Neural cell (in vitro differentiated cells): ENCODE results near the gene FAM89A. TPM values are rescaled to one million over a fixed set of nuclear protein-coding genes. Genes with fewer than 3 reads are reported as not detected.

Experiments used
- H2AFZ ChIP-seq: fragments of 200-600, 300-800 bp; sonication (generic), shearing (Covaris generic); 2 replicates; pipeline ENCODE4 v1.6.0; 2014; ENCODE audit warnings: low read depth, mild to moderate bottlenecking, antibody characterized with exemption, low read length, moderate library complexity
- H3F3A ChIP-seq: fragments of 200-600 bp; shearing (Covaris generic); 2 replicates; pipeline ENCODE4 v1.6.1; 2016; ENCODE audit warnings: mild to moderate bottlenecking, moderate library complexity, mixed read lengths, antibody characterized with exemption, low read length; ENCODE audit not compliant: insufficient read depth, poor library complexity, severe bottlenecking
- H3K27ac ChIP-seq: fragments of 200-600, 300-800 bp; sonication (generic), shearing (Covaris generic); 2 replicates; pipeline ENCODE4 v1.5.1; 2014; ENCODE audit warnings: mild to moderate bottlenecking, low read length, moderate library complexity
- H3K27me3 ChIP-seq: fragments of 300-800, 200-600 bp; sonication (generic), shearing (Covaris generic); 2 replicates; pipeline ENCODE4 v1.6.0; 2014; ENCODE audit warnings: mild to moderate bottlenecking, low read depth, low read length, moderate library complexity; ENCODE audit not compliant: insufficient read depth
- H3K36me3 ChIP-seq: fragments of 300-800, 200-600 bp; sonication (generic), shearing (Covaris generic); 2 replicates; pipeline ENCODE4 v1.5.1; 2014; ENCODE audit warnings: mild to moderate bottlenecking, antibody characterized with exemption, low read length, moderate library complexity; ENCODE audit not compliant: insufficient read depth
- H3K4me2 ChIP-seq: fragments of 300-800, 200-600 bp; sonication (generic), shearing (Covaris generic); 2 replicates; pipeline ENCODE4 v1.6.0; 2014; ENCODE audit warnings: mild to moderate bottlenecking, low read length
- H3K4me3 ChIP-seq: fragments of 300-800, 200-600 bp; sonication (generic), shearing (Covaris generic); 2 replicates; pipeline ENCODE4 v1.5.1; 2014; ENCODE audit warnings: mild to moderate bottlenecking, low read length, moderate library complexity
- H3K79me2 ChIP-seq: fragments of 200-600 bp; shearing (Covaris generic); replicated peaks from 2 replicates; pipeline ENCODE4 v1.6.0; 2014; ENCODE audit warnings: mild to moderate bottlenecking, low read length, moderate library complexity; ENCODE audit not compliant: insufficient read depth
- H3K9ac ChIP-seq: fragments of 300-800, 200-600 bp; sonication (generic), shearing (Covaris generic); 2 replicates; pipeline ENCODE4 v1.6.1; 2016; ENCODE audit warnings: mild to moderate bottlenecking, low read length, mixed read lengths
- H3K9me2 ChIP-seq: fragments of 200-600 bp; shearing (Covaris generic); 2 replicates; pipeline ENCODE4 v1.6.1; 2016; ENCODE audit warnings: mild to moderate bottlenecking, low read length, mixed read lengths; ENCODE audit not compliant: insufficient read depth
- H3K9me3 ChIP-seq: fragments of 200-600, 300-800 bp; sonication (generic), shearing (Covaris generic); 2 replicates; pipeline ENCODE4 v1.6.1; 2016; ENCODE audit warnings: mild to moderate bottlenecking, mixed run types, low read length, moderate library complexity, mixed read lengths
- H4K20me1 ChIP-seq: fragments of 200-600 bp; shearing (Covaris generic); 2 replicates; pipeline ENCODE4 v1.6.1; 2016; ENCODE audit warnings: mild to moderate bottlenecking, mixed run types; ENCODE audit not compliant: insufficient read depth
- CTCF ChIP-seq: fragments of 450-650 bp; IDR thresholded peaks from 2 replicates; pipeline ENCODE4 v1.5.1; 2014; ENCODE audit warnings: antibody characterized with exemption, mild to moderate bottlenecking, moderate library complexity; ENCODE audit not compliant: poor library complexity, severe bottlenecking
- EP300 ChIP-seq: fragments of 450-650 bp; conservative IDR thresholded peaks from 2 replicates; pipeline ENCODE4 v1.6.1; 2014; ENCODE audit warnings: antibody characterized with exemption, mild to moderate bottlenecking, moderate library complexity; ENCODE audit not compliant: poor library complexity, severe bottlenecking
- EZH2 ChIP-seq: fragments of 200-600, 300-800 bp; shearing (Covaris generic), sonication (generic); IDR thresholded peaks from 2 replicates; pipeline ENCODE4 v1.6.1; 2014; ENCODE audit warnings: antibody characterized with exemption, low read length, borderline replicate concordance, mild to moderate bottlenecking; ENCODE audit not compliant: insufficient read depth, poor library complexity, severe bottlenecking
- MXI1 ChIP-seq: fragments of 450-650 bp; conservative IDR thresholded peaks from 2 replicates; pipeline ENCODE4 v1.6.1; 2014; ENCODE audit warnings: antibody characterized with exemption, mild to moderate bottlenecking; ENCODE audit not compliant: poor library complexity, severe bottlenecking
- POLR2AphosphoS5 ChIP-seq: IDR thresholded peaks from 2 replicates; pipeline ENCODE4 v1.6.1; 2012
- RAD21 ChIP-seq: fragments of 450-650 bp; conservative IDR thresholded peaks from 2 replicates; pipeline ENCODE4 v1.6.1; 2014; ENCODE audit warnings: antibody characterized with exemption, mild to moderate bottlenecking, moderate library complexity
- REST ChIP-seq: IDR thresholded peaks from 2 replicates; pipeline ENCODE4 v1.6.1; 2012; ENCODE audit warnings: borderline replicate concordance
- SMC3 ChIP-seq: fragments of 450-650 bp; conservative IDR thresholded peaks from 2 replicates; pipeline ENCODE4 v1.6.1; 2014; ENCODE audit warnings: antibody characterized with exemption, mild to moderate bottlenecking, moderate library complexity; ENCODE audit not compliant: poor library complexity
- TAF1 ChIP-seq: IDR thresholded peaks from 2 replicates; pipeline ENCODE4 v1.6.1; 2012; ENCODE audit warnings: low read depth
- polyA plus RNA-seq: library from polyadenylated mRNA; depleted of rRNA; stranded (reverse); fragments of >200 nt; gene quantifications from 2 replicates; pipeline ENCODE4 v1.2.3, GENCODE V29; 2014

FAM89A gene
- polyA plus RNA-seq, 1 donor from 2014 or later: 0.20 TPM

GRCh38 chr1:231021540-231022031 is 18.5 kb downstream of the FAM89A start:
- H3K4me2 ChIP-seq: no peak overlapping the region
- no peak for TF ChIP-seq EP300
- TF ChIP-seq RAD21: no peak
- TF ChIP-seq CTCF: no peak
- no peak for TF ChIP-seq MXI1
- no peak for TF ChIP-seq POLR2AphosphoS5
- no peak for TF ChIP-seq EZH2
- TF ChIP-seq REST: no peak
- TF ChIP-seq SMC3: no peak
- TF ChIP-seq TAF1: no peak
- no peak overlapping the region for H3K27ac ChIP-seq

GRCh38 chr1:231020816-231021215 is 19.2 kb downstream of the FAM89A start:
- H3K27ac ChIP-seq: no peak overlapping the region
- TF ChIP-seq EP300: no peak
- H3K9me2 ChIP-seq: no peaks in the 10 kb centered on the region
- H3K9ac ChIP-seq: no peak overlapping the region
- H3K4me2 ChIP-seq: no peak overlapping the region
- no peaks in the 10 kb centered on the region for H4K20me1 ChIP-seq
- no peaks in the 10 kb centered on the region for H3K9me3 ChIP-seq
- no peak overlapping the region for H2AFZ ChIP-seq
- H3F3A ChIP-seq: no peaks in the 10 kb centered on the region
- H3K36me3 ChIP-seq: no peaks in the 10 kb centered on the region
- no peak overlapping the region for H3K4me3 ChIP-seq
- H3K27me3 ChIP-seq: no peaks in the 10 kb centered on the region
- H3K79me2 ChIP-seq: no peaks in the 10 kb centered on the region

More at GRCh38 chr1:231021540-231022031, 18.5 kb downstream of the FAM89A start:
- no peaks in the 10 kb centered on the region for H4K20me1 ChIP-seq
- no peaks in the 10 kb centered on the region for H3K9me2 ChIP-seq
- no peak overlapping the region for H2AFZ ChIP-seq
- no peaks in the 10 kb centered on the region for H3K9me3 ChIP-seq
- no peaks in the 10 kb centered on the region for H3K79me2 ChIP-seq
- no peaks in the 10 kb centered on the region for H3K36me3 ChIP-seq
- H3F3A ChIP-seq: no peaks in the 10 kb centered on the region
- H3K27me3 ChIP-seq: no peaks in the 10 kb centered on the region
- H3K9ac ChIP-seq: no peak overlapping the region
- H3K4me3 ChIP-seq: no peak overlapping the region
